Stimulated activated CD4-positive, alpha-beta T cell treated with anti-CD3 and anti-CD28 coated beads, Interleukin-1b, Interleukin-23, amount 100 ng/mL, for 1 hour (primary cell): Measurements from ENCODE around the gene FKBP9.
"Not testable (repeated sequence)": the region's sequence is repeated elsewhere in the genome, so short reads cannot be mapped to it uniquely, and the experiment has no call there.

ENCODE experiments used
- DNase-seq, 2 donors: peaks; one replicate each; pipeline ENCODE4 v3.0.0-alpha.2; 2020; ENCODE audit warnings: low read depth in 2 of 2

FKBP9 gene

GRCh38 chr7:32952876-32953275 lies 4.4 kb upstream of the FKBP9 start:
- DNase-seq, result no peak

DNA sequence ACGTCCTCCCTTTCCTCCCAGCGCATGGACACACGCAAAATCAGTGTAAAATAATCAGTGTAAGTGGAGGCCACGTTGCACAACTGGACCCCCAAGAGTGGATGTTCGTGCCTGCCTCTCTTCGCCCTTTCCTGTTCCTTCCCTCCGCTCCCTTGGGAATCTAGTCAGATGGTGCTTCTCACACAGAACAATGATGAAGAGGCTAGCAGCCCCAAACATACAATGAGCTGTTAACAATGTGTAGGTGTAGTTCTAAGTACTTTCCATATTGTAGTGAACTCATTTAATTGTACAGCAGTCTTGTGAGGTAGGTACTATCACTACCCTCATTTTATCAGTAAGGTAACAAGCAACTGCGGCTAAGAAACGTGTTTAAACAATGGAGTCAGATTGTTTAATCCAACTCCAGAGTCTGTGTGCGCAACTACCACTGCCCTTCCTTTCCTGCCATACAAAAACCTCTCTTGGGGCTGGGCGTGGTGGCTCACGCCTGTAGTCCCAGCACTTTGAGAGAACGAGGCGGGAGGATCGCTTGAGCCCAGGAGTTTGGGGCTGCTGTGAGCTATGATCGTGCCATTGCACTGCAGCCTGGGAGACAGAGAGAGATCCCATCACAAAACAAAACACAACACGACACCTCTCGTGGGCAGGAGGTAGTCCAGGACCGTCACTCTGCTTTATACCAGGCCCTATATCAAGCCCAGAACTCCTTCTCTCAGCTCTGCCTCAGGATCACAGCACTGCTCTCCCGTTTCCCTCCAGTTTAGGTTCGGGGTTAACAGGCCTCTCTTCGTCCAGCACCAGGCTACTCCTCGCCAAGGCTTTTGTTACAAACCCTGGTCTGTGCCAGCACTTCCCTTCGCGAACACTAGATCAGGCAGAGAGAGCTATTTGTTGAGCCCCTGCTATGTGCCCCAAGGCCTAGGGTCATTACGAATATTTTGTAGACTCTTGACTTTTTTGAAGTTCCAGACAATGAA lies 1.1 kb downstream of the FKBP9 start:
- DNase-seq, result no peak

DNA sequence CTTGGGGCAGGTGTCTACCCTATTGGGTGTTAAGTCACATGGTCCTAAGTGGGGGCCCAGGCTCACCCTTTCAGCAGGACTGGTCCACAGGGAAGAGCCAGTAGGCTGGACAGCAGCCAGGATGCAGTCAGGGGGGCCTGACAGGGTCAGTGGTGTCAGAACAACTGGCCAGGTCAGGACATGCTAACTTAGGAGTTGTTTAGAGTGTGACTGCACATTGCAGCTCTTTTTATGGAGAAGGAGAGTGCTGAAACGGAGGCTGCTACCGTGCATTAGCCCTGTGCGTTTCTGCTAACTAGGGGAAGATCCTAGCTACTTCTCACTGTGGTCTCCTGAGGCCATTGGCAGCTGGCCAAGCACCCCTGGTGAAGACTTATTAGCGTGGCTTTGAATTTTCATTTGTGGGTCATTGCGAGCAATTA lies 6.7 kb downstream of the FKBP9 start:
- DNase-seq, result not testable (repeated sequence)

GRCh38 chr7:32964461-32965159 lies 7.4 kb downstream of the FKBP9 start:
- not testable (repeated sequence) for DNase-seq

DNA sequence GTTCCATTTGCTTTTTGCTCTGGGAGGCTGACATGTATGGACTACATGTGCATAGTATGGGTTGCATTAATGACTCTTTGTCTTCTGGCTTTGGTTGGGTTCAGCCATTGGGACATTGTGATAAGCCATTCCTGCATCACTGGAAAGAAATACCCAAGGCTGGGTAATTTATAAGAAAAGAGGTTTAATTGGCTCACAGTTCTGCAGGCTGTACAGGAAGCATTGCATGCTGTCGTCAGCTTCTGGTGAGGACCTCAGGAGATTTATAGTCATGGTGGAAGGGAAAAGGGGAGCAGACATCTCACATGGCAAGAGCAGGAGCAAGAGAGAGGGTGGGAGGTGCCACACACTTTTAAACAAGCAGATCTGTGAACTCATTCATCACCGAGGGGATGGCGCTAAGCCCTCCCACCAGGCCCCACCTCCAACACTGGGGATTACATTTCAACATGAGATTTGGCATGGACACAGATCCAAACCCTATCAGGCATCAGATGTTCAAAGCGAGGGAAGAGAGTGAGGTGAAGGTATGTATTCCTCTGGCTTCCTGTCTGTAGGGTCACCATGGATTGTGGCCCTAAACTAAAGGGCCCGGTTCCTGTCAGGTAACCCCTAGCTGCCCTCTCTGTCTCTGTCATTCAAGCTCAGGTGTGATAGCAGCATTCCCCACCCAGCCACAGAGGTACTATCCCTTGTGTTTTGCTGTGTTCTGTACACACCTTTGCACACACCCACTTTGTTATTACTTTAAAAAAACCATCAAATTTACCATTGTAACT lies 9.4 kb downstream of the FKBP9 start:
- DNase-seq, result not testable (repeated sequence)

DNA sequence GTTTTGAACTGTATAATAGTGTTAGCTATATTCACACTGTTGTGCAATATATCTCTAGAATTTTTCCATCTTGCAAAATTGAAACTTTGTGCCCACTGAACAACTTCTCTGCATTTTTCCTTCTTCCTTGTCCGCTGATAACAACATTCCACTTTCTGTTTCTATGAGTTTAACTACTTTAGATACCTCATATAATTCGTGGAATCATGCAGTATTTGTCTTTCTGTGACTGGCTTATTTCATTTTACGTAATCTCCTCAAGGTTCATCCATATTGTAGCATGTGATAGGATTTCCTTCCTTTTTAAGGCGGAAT lies 10.0 kb downstream of the FKBP9 start:
- not testable (repeated sequence) for DNase-seq

- not testable (repeated sequence) for DNase-seq
These were observed 14.7 kb downstream of the FKBP9 start for GRCh38 chr7:32971967-32972366.

GRCh38 chr7:32977159-32977558 lies 19.9 kb downstream of the FKBP9 start:
- DNase-seq, result not testable (repeated sequence)

GRCh38 chr7:32979246-32979645 lies 22.0 kb downstream of the FKBP9 start:
- not testable (repeated sequence) for DNase-seq

- not testable (repeated sequence) for DNase-seq
These were observed 22.7 kb downstream of the FKBP9 start for GRCh38 chr7:32979902-32980301.

GRCh38 chr7:32988148-32988547 lies 30.9 kb downstream of the FKBP9 start:
- not testable (repeated sequence) for DNase-seq

DNA sequence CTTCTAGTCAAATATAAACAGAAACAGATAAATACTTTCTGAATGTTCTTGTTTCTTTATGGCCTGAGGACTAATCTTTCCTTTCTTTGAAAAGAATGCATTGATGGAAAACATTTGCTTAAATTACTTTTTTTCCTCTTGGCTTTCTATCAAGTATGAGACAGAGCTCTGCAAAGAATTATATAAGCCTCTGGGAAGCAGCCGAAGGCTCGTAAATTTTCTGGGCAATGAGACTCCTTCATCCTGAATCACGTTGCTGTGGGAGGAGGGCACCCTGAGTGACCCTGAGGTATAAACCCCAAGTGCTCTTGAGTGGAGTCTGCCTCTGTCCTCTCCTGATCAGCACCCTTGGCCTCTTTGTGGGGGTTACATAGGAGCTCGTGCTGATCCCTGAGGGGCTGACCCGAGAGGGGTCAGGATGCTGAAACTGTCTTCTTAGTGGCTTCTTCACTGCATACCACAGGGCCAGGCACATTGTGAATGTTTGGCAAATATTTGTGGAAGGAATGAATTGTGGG lies 33.9 kb downstream of the FKBP9 start:
- not testable (repeated sequence) for DNase-seq

DNA sequence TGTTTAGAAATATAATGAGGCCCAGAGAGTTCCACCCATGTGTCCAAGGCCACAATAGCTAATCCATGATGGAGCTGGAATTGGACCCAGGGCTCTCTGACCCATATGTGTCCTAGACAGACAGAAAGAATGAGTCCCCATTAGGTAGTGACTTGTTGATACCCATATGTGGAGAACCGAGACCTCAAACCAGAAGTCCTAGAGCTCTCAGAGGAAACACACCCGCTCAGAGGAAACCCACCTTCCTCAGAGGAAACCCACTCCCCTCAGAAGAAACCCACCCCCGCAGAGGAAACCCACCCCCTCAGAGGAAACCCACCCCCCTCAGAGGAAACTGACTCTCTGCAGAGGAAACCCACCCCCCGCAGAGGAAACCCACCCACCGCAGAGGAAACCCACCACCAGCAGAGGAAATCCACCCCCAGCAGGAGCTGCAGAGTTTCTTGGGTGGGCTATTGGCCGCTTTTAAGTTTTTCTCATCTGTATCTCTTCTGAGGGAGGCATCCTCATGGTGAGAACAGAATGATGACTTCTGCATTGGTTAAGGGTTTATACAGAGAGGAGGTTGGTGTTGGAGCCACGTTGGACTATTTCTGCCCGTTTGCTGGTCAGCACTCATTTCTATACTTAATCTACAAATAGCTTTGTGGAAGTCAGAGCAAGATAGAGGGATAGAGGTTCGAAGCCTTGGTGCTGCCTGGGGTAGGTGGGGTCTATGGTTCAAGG lies 34.9 kb downstream of the FKBP9 start:
- not testable (repeated sequence) for DNase-seq

- DNase-seq, result not testable (repeated sequence)
These were observed 35.5 kb downstream of the FKBP9 start for GRCh38 chr7:32992750-32993149.

DNA sequence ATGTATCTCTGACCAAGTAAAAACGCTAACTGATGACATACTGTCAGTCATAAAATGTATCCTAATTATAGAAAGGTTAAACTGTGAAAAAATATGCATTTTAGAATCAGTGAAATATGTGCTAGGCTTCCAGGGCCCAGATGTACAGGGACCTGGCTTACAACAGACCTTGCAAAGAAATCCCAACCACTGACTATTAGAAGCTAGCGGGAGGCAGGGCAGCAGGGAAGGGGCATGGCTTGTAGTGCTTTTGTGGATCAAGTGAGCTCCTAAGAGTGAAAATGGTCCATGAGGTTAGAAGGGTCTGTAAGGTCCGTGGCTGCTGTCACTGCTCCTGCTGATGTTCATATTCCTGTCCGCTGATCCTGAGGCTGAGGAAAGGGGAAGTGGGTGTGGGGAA lies 40.7 kb downstream of the FKBP9 start:
- DNase-seq, result not testable (repeated sequence)

DNA sequence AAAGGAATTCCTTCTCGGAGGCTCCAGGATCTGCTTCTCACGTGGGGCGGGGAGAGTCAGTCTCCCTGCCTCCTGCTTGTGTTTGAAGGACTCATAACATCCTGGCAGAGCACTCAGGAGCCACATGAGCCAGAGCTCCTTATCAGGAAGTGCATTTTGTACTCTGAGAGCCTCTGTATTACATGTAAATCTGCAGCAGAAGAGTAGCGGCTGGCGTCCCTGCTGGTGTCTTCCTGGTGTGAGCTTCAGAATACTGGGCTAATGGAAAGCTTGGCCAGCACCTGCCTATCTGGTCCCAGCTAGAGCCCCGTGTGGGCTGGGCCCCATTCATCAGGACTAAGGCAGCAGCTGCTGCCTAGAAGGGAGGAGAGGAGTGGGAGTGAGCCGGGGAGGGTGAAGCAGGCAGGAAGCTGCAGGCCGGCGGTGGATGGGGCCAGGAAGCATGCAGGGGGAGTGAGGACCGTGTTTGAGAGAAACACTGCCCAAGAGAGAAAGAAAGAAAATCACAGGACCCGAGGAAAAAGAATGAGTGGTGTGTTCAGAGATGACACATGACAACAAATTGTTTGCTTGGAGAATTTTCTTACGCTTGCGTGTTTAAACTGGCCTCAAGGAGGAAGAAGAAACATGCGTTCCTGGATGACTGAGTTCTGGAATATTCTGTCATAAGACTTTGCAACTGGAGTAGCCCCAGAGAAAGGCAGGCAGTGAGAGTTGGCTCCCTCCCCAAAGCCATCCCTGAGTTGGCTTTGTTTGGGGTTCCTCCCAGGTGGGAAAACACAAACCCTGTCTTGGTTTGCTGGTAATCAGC lies 41.3 kb downstream of the FKBP9 start:
- not testable (repeated sequence) for DNase-seq

DNA sequence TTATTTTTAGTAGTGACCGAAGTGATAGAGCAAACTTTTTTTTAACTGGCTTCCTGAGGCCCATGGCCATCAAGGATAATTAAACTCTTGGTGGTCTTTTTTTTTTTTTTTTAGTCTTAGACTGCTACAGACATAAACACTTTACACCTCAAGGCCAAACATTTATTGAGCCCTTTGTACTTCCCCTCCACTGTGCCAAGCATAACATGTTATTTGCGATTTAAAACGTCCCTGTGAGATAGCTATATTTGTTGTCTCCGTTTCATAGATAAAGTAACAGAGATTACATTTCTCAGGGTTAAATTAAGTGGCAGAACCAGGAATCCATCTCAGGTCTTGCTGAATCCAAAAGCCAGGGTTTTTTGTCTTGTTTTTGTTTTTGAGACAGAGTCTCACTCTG lies 42.1 kb downstream of the FKBP9 start:
- not testable (repeated sequence) for DNase-seq

- not testable (repeated sequence) for DNase-seq
These were observed 45.9 kb downstream of the FKBP9 start for GRCh38 chr7:33003111-33003510.

DNA sequence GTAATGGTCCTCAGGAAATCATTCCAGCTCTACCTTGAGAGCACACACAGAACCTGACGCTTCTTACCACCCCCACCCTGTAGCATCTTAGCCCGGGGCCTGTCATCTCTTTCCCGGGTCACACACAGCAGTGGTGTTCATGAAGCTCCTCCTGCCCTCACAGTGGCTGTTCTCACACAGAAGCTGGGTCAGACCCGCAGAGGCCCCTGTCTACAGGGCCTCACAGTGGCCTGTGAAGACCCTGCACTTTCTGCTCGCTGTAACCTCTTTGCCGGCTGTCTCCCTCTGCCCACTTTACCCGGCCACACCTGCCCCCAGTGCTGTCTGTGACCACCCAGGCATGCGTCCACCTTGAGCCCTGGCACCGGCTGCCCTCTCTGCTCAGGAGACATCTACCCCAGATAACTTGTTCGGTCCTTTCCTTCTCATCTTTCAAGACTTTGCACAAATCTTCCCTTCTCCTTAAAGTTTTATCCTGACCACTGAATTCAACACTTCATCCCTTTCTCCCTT lies 46.9 kb downstream of the FKBP9 start:
- DNase-seq, result not testable (repeated sequence)

DNA sequence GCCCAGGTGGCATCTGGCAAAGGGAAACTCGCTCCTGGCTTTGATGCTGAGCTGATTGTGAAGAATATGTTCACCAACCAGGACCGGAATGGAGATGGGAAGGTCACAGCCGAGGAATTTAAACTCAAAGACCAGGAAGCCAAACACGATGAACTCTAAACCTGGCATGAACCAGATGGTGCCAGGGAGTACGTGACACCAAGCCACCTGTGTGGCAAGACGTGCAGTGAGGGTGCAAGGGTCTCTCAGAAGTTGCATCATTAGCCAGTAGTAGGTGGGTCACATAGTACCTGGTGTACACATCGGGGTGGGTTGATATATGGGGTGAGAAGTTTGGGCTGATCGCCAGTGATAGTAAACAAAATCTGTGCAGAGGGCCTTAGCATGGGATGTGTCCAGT lies 48.0 kb downstream of the FKBP9 start:
- DNase-seq, result not testable (repeated sequence)
